ENCODE data around the gene VSTM2L.

GRCh38 chr20:37932919-37933318, 30.0 kb downstream of the VSTM2L start:
- TF ChIP-seq REST (IDR thresholded peaks at IDR 0.05; ENCODE audit: insufficient read depth in 1 of 2, low read depth in 2 of 2, low read length in 2 of 2) (no peak), SIN3A (IDR thresholded peaks at IDR 0.05; ENCODE audit: borderline replicate concordance, insufficient read depth, low read length) (no peak), FOXP2 (optimal IDR thresholded peaks at IDR 0.05; ENCODE audit: borderline replicate concordance, extremely low read depth, extremely low read length, insufficient read depth) (no peak), TAF1 (IDR thresholded peaks at IDR 0.05; ENCODE audit: borderline replicate concordance, insufficient read depth, low read length) (no peak), POLR2AphosphoS5 (IDR thresholded peaks at IDR 0.05; ENCODE audit: low read depth, low read length) (no peak)
